ENCODE measurements around the gene PALLD.
"Not testable (repeated sequence)": the region's sequence is repeated elsewhere in the genome, so short reads cannot be mapped to it uniquely, and the experiment has no call there.

PALLD gene

GRCh38 chr4:168724686-168725411, 228.0 kb downstream of the PALLD start:
- no peak for DNase-seq

DNA sequence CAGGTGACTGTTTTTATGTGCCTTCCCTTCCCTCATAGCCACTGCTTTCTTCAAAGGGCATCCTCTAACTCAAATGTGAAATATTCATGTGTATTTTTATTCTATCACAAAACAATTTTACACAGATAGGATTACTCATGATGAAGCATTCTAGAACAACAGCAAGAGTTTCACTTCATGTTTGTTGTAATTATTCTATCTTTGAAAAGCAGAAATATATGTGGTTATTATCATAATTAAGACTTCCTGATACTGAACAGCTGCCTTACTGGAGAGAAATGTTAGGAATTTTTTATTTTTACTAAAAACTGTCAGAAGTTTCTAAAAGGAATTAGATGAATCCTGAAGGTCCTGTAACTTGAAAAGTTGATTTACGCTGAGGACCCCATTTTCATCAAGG, 229.1 kb downstream of the PALLD start:
- DNase-seq: no peak

DNA sequence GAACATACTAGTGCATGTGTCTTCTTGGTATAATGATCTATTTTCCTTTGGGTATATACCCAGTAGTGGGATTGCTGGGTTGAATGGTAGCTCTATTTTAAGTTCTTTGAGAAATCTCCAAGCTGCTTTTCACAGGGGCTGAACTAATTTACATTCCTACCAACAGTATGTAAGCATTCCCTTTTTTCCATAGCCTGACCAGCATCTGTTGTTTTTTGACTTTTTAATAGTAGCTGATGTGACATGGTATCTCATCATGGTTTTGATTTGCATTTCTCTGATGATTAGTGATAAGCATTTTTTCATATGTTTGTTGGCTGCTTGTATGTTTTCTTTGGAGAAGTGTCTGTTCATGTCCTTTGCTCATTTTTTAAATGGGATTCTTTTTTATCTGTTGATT, 230.3 kb downstream of the PALLD start:
- DNase-seq: not testable (repeated sequence)

GRCh38 chr4:168731006-168731636, 234.3 kb downstream of the PALLD start:
- no peak for DNase-seq

DNA sequence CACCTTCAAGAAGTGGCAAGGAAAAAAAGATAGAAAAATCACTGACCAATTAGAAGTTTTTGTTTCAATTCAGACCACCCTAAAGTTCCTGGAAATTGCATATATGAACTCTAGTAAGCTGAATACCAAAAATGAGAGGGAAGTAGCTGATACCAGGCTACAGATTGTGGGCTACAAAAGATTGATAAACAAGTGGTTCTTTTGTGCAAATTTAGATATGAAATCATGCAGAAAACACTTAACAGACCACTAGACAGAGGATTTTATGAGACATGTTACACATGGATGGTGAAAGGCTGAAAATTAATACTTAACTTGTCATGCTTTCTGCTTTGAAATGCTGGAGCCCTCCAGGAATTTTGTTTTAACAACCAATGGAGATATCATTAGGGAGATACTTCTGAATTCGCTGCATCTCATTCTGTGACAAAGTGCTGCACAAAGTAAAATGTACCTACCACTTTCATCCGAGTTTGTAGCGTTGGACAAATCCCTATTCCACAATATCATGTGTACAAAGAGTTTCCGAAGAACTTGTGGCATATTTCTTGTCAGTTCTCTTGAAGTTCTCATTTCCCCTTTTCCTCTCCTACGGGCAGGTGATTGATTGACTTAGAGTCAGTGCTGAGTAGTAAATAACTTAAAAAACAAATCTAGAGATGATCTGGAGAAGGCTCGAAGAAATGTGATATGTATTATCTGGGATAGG, 235.0 kb downstream of the PALLD start:
- no peak for DNase-seq

DNA sequence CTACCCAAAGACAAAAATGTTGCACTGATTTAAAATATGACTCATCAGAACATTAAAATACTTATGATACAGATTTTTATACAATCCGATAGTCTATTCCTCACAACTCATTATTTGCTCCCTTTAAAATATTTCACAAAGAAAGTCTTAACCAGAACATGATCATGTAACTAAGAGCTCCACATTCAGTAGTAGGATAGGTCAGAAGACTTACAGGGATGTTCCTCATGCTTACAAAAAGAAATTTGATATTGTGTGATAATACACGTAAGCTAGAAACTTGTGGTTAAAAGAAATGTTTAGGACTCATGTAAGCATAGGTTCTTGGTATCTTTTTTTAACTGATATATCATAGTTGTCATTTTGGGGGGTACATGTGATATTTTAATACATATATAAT, 235.9 kb downstream of the PALLD start:
- DNase-seq: no peak

GRCh38 chr4:168734703-168735678, 238.1 kb downstream of the PALLD start:
- no peak for DNase-seq

DNA sequence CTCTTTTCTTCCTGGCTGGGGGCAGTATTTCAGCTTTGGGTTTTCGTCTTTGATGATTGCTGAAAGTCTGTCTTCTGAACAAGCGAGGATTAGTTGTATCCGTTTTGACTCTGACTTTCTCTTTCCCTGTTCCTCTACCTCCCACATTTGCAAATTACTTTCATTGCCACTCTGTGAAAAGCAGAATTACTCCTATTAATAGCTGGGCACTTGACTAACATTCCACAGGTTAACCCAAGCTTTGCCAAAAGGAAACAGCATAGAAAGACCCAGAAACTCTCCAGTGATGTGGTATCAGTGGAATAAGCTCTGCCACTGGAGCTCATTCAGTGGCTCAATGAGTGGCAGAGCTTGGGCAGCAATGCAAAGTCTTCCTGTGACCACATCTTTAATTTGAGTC, 238.9 kb downstream of the PALLD start:
- no peak for DNase-seq

DNA sequence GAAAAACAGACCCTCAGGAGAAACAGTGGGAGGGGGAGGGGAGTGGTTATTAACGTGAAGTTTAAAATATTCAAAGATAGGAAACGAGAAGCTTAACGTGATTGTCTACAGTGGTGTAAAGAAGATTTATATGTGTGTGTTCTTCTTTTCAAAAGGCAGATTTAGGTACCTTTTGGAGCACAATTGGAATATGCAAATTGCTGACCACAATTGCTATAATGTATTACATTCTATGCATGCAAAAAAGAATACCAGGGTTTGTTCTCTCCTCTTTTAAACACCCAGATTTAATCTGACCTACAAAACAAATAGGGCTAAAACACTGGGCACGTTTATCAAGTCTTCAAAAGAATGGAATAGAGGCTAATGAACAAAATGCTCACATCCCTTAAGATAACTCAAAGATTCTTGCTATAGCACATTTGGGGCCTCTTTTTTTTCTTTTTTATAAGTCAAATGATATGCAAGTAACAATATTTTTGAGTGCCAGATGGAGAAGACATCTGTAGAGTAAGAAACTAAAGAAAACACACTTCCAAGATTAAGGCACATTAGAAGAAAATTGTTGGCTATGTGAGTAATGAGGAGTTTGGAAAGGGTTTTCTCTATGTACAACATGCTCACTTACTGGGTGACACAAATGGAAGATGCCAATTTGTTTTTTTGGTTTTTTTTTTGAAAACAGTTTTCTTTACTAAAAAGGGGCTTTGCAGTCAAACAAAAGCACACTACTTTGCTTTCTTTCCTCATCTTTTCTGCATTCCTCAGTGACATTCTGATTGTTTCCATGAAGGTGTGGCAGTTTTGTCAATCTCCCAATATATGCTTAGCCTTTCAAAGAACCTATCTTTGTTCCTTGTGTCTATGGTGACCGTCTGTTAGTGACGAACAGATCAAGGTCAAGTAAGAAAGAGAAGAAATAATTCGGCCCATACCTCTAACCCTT, 240.3 kb downstream of the PALLD start:
- DNase-seq: no peak

GRCh38 chr4:168737806-168738172, 240.9 kb downstream of the PALLD start:
- DNase-seq: no peak

DNA sequence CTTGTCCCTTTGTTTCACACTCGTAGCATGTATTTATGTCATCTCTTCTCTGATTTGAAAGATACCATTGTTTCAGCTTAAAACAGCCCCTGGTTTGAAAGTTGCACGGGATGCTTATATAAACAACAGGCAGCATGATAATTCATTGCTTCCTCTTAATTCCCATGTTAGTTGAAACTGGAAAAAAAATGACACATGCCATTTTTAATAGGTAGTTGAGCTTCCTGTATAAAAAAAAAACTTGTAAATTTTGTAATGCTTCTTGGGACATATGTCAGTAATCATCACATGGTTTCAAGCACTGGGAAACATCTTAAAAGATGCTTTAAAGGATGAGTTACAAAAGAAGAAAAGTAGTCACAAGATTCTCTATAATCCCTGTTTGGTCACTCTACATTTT, 243.0 kb downstream of the PALLD start:
- DNase-seq: no peak

GRCh38 chr4:168740691-168741090, 243.8 kb downstream of the PALLD start:
- no peak for DNase-seq

DNA sequence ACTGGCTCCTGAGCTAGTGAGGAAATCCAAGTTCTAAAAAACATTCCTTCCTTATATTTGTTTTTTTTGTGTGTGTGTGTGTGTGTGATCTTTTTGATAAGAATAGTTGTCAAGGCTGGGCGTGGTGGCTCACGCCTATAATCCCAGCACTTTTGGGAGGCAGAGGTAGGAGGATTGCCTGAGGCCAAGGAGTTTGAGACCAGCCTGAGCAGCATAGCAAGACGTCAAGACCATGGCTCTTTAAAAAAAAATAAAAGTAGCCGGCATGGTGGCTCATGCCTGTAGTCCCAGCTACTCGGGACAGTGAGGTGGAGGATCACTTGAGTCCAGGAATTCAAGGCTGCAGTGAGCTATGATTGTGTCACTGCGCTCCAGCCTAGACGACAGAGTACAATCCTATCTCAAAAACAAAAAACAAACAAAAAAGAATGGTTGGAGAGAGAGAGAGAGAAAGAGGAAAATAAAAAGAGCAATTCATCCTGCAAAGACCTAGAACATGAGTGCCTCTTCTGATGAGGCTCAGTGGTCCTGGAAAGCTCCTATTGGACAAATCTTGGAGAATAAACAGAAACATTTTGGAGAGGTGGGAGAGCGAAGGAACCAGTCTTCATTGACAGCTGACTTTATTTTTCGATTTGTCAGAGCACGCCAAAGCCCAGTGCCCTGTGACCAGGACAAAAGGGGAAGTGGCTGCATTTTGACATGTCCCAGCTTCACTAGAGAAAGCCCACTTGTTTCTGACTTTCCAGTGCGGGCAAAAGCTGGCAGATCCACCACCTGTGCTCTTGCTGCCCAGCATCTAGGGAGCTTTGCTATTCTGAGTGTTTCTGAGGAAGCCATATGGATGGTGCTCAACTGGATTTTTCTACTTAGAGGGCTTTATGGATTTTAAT, 244.7 kb downstream of the PALLD start:
- DNase-seq: peak in 1 of 56 donors; percentile 4

GRCh38 chr4:168743131-168743530, 246.3 kb downstream of the PALLD start:
- DNase-seq: no peak

- DNase-seq: no peak
These were observed 246.7 kb downstream of the PALLD start for GRCh38 chr4:168743601-168744000.

DNA sequence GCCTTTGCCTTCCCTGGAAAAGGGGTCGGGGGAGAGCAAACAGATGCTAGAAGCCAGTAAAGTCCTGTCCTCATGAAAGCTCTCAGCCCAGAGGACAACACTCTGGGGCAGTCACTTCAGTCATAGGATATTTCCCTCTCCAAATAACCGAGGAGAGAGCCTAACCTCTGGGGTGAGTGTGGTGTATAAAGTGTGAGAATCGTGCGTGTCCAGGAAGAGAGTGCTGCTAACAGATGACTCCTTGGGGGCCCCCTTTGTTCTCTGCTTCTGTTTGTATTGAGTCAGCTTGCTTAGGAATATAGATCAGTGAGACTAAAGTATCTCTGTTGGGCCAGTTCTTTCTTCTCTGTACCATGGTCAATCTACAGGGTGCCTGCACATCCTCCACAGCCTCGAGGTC, 247.2 kb downstream of the PALLD start:
- DNase-seq: no peak

GRCh38 chr4:168748807-168749206, 252.0 kb downstream of the PALLD start:
- DNase-seq: no peak

DNA sequence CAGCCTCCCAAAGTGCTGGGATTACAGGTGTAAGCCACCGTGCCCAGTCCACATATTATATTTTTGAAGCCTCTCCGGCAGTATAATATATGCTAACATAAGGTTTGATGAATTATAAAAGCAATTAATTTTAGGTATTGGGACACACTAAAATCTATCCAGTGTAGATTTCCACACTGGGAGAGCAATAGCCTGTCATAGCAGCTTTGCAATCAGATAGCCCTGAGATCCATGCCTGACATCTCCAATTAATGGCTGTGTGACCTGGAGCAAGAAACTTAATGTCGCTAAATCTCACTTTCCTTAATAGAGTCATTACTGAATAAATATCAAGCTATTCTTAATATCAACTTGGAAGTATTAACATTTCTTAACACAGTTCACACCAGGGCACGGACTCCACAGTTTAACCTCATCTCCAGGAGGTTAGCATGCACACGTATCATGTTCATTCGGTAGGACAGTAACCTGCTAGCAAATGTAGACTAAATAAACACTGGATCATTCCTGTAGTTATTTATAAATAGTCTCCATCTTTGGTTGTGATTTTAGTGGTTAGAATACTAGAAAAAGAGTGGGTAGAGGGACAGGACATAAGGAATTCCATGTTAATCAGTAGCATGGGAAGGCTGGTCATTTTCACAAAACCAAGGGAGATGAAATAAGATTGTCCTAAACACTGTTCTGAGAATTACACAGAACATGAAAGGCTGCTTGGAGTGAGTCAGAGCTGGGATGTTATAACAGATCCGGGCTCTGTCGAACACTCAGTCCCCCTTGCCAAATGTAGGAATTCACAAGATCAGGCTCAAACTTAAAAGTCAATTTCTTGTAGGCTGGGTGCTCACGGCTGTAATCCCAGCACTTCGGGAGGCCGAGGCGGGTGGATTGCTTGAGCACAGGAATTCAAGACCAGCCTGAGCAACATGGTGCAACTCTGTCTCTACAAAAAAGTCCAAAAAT, 254.7 kb downstream of the PALLD start:
- no peak for DNase-seq
